NCI-H69 (cell line): ENCODE results near the gene BANF2.
"Not testable (repeated sequence)": the region's sequence is repeated elsewhere in the genome, so short reads cannot be mapped to it uniquely, and the experiment has no call there.

Experiments
- DNase-seq: peaks from one replicate; lab custom pipeline; 2025; lab: John Stamatoyannopoulos, UW

BANF2 gene

DNA sequence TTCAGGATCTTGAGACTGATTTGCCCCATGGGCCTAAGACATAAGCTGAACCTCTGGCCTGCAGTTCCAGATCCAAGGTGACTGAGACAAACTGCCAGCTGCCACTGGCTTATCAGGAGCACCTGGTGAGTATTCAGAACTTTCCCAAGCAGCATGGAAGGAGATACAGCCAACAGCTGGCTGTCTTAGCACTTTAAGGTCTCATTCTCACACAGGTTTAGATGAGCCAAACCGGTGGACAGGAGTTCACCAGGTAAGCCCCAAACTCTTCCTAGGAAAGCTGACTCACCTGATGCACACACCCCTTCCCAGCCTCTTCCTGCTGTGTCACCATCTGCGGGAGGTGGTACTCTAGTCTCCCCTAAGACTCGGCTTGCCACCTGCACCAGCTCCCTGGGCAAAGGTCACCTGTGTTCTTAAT is at the start of gene BANF2:
TSS of gene BANF2 (plus strand) at position 36 of the 421 bp plus-strand sequence. CDS start 25,060 bp downstream, outside the sequence.
- DNase-seq: peak; percentile 50

DNA sequence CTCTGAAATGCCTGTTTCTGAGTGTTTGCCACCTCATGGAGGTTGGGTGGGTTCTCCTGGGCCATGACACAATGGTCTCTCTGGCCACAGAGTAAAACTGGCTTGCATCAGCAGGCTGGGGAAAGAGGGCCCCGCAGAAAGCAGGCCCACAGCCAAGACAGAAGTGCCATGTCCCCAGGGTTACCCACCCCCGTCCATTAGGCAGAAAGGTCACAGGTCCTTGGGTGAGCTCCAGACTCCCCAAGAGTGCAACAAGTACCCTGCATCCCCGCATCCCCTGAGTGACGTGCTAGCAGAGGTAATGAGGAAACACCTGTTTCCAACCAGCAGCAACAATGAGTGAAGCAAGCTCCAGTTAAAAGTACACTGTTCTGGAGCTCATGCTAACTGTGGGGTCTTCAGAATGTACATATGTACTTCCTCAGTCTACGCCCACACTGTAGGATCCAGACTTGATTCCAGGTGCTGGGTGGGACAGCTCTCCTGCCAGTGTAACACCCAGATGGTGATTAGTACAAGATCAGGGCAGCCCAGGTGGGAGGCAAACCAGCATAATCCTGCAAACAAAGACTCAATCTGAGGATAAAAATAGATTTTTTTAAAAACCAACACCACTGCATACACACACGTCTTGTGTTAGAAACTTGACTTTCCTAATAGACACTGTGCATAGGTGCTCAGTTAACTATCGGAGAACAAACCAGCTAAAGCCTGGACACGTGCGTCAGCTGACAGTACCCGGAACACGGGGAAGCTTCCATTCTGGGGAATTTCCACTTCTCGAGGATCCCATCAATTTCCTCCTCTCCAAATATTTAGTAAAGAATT is 49.3 kb upstream of the BANF2 start:
- DNase-seq: no peak

DNA sequence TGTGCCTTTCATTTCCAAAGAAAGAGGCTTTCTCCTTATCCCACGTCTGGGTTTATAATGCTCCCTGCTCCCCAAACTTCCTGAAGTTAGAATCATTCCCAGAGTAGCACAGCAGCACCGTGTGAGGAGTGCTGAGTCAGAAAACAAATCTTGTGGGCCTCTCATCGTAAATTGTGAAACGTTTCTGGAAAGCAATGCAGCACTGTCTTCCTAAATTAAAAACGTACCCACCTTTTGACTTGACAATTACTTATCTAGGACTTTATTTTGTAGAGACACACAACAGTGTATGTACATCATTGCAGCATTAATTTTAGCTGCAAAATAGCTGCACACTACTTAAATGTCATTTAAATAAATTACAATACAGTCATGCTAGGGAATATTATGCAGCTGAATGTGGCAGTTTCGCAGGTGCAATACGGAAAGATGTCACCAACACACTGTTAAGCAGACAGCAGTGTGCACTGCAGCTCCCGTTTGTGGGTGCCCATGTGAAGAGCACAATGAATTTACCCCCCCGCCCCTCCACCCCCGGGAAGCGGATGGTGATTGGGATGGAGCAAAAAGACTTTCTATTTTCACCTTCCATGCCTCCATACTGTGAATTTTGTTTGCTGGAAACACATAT is 48.5 kb upstream of the BANF2 start:
- DNase-seq: no peak

DNA sequence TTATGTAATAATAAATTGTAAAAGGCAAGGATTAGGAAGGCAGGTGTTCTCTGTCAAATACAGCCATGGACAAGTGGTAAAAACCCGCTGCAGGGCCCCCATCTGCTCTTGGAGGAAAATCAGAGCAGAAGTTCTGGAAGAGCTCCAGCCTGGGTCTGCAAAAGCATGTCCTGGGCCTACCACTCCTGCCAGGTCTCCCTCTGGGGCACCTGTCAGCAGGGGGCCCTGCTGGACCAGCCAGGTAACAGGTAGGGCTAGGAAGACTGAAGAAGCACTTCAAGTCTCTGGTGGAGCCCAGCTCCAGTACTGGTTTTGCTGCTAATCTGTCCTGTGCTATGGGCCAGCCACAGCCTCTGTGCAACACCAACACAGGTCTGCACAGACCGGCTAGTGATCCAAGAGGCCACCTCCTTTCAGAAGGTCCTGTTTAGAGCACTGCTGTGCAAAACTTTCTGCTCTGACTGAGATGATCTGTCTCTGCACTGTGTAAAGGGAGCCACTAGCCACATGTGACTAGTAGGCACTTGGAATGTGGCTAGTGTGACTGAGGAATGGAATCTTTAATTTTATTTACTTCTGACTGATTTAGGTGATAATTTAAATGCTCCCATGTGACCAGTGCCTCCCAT is 47.9 kb upstream of the BANF2 start:
- DNase-seq: no peak

DNA sequence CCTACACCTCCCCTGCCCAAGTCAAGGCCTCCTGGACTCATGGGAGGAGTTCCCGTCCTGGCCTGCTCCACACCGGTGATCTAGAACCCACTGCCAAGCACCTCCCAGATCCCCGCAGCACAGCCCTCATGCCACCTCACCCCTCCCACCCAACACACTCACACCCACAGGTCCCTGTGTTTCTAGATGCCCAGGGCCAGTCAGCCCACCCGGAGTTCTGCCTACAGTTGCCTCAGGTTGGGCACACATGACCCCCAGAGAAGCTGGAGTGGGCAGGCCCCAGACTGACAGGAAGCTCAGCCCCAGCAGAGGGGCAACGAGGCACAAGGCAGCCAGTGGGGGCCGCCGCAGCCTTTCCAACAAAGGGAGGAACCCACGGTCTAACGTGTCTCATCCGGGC is 47.4 kb upstream of the BANF2 start:
- no peak for DNase-seq

DNA sequence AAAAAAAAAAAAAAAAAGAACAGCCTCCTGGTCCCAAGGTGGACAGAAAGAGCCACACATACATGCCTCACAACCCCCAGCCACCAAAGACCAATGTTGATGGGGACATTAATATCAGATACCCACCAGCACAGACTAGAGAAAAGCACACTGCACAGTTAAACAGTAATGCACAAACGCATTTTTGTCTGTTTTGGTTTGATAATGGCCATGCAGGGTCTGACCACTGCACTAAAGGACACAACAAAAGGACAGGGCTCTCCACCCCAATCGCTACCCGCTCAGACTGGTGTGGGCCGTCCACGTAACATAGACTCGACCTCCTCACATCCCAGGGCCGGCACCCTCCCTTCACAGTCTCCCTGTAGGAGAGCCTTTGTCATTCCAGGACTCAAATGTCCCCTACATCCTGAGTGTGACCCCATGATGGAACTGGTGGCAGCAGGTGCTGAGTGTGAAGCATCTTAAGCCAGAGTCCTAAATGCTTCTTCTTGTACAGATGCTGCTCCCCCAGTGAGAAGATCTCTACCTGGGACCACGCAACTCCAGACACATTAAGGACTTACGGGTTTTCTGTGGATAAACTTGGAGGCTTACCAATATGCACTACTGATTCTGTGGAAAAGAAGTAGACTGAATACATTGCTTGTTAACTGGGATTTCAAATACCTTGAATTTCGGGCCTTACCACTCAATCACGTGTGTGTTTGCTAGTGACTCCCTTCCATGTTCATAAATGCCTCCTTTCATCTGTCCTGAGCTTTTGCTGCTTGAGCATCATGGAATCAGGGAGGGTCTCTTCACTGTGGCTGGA is 45.7 kb upstream of the BANF2 start:
- no peak for DNase-seq

DNA sequence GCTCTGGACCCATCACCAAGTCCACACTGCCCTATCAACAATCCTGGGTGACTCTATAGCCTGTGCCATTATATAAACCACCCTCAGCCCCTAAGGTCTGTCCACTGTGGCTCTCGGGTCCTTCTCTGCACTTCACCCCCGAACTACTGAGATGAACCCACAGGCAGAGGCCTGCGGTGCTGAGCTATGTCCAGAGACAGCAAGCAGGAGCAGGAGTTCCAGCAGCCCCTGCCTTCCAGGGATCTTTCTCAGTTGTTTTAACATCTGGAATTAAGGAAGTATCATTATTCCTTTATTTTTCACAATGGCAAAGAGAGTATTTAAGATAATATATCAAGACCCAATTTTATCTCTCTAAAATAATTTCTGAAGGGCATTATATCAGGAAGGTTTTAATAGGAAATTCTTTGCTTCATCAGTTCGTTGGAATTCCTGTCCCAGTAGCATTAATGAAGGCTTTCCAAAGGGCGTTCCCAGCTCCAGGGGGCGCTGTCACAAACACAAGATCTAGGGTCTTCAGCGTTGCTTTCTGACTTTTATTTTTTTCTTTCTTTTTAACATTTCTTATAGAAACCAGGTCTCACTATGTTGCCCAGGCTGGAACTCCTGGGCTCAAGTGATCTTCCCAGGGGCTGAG is 45.0 kb upstream of the BANF2 start:
- DNase-seq: peak; percentile 22

DNA sequence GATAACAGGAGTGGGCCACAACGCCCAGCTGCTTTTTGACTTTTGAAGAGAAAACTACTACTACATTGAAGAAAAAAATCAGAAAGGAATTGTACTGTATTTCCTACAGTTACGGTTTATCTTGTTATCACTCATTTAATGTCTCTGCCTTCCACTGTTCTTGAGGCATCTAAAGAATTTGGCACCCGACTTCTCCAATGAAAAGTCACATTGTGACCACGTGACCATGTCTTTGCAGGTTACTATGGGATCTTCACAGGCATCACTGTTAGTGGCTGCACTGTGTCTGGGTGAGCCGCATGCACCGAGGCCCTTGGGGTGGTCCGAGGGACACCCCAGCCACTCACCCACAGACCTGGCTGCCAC is 44.5 kb upstream of the BANF2 start:
- no peak for DNase-seq

DNA sequence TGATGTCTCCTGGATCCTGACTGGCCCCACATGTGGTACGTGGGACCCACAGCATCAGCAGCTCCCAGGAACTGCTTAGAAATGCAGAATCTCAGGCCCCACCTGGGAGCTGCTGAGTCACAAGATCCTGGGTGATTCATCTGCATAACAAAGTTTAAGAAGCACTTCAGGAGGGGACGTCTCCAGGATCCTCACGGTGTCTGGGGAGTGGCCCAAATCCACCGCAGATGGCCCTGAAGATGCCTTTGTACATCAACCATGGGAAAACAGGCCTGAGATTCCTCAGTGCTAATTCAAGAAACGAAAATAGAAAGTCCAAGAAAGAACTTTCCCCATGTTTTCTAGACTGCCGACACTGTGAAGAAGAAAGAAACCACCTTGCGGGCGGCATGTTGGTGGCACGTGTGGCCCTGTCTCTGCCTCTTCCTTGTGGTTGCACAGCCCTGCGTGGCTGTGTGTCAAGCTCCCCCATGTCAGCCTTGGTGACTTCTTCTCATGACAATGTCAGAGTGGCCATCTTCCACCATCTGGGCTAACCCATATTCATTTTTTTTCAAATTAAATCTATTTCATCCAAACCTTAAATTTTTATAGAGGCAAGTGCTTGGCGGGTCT is 43.8 kb upstream of the BANF2 start:
- DNase-seq: no peak

DNA sequence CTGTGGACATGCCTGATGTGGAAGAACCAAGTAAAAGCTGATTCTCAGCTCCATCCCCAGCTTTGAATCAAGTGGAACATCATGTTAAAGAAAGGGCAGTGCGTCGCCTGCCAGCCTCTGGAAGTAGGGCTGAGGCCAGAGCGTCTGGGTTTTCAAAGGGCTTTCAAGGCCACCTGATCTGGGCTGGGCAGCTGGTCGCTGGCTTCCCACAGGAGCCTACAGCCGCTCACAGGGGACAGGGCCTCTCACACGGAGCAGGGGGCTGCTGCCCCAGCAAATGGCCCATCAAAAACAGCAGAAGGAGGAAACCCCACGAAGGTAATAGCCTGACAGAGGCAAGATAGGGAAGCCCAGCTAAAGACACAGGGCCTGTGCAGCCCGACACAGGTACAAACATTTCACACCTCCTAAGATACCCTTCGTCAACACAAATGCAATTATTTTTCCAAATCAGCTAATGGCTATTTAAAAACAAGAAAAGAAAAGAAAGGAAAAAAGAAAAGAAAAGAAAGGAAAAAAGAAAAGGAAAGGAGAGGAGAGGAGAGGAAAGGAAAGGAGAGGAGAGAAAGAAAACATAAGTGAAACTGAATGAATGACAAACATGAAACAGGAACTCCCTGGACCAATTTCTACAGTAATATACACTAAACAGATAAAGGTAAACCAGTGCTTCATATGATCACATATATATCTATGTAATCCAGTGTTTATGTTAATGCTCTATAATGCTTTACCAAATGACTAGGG is 42.5 kb upstream of the BANF2 start:
- DNase-seq: no peak

DNA sequence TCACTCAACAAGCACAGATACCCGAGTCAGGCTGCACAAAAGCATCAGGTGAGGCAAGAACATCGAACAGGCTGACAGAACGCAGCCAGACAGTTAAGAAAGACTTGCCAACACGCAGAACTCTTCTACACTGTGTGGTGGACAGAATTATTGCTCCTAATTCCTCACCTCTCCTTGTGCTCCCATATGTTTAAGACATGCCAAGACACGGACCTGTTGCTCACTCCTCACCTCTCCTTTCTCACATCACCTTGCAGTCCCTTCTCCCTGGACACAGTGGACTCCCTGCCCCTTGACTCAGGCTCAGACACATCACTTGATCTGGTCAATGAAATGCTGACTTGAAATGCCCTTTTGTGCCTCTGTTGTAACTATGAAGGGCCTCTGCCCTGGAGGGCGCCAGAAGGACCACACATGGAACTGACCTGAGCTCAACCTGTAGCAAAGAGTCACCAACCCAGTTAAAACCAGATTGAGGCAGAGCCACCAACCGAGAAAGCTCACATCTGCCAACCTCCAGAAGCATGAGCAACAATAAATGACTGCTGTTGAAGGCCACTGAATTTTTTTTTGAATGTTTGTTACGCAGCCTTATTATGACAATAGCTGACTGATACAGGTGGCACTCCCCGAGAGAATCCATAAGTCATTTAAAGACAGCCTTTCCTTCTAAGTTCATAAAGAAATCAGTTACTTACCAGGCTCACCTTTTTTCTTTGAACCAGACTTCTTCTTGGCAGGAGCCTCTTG is 41.7 kb upstream of the BANF2 start:
- no peak for DNase-seq

DNA sequence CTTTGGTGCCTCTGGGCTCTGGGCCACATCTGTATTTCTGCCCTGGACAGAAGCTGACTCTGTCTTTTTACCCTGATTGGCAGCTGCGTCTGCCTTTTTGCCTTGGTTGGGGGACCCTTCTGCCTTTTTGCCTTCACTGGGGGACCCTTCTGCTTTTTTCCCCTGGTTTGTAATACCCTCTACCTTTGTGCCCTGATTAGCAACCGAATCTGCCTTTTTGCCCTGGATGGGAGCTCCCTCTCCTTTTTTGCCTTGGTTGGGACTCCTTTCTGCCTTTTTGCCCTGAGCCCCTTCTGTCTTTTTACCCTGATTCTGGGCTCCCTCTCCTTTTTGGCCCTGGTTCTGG is 41.1 kb upstream of the BANF2 start:
- DNase-seq: no peak

DNA sequence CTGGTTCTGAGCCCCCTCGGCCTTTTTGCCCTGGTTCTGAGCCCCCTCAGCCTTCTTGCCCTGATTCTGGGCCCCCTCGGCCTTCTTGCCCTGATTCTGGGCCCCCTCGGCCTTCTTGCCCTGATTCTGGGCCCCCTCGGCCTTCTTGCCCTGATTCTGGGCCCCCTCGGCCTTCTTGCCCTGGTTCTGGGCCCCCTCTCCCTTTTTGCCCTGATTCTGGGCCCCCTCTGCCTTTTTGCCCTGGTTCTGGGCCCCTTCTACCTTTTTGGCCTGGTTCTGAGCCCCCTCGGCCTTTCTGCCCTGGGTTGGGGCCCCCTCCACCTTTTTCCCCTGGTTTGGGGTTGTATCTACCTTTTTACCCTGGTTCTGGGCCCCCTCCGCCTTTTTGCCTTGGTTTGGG is 40.4 kb upstream of the BANF2 start:
- not testable (repeated sequence) for DNase-seq

DNA sequence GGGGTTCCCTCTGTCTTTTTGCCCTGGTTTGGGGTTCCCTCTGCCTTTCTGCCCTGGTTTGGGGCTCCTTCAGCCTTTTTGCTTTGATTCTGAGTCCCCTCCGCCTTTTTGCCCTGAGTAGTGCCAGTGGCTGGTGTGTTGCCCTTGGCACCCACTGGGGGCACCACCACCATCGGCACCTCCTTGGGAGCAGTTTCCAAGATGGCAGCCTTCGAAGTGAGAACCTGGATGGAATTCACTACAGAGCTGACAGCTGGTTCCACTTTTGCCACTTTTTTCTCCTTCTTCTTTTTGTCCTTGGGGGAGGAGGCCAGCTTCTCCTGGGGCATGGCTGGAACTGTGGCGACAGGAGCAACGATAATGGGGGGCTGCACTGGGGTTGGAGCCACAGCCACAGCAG is 40.0 kb upstream of the BANF2 start:
- no peak for DNase-seq

DNA sequence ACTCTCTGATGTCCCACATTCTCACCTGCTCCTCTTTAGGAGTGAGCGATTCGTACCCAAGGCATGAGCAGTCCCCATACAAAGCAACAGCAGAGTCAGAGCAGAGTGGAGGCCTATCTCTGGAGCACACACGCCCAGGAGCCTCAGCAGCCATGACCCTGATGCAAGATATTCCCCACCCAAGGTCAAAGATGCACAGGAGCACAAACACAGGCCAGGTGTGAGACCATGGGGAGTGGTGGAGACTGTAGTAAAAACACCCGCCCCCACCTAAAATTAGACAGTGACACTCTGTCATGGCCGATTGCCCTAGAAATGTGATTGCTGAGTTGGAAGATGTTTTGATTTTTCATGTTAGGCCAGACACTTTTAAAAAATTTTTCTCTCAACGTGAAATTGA is 39.1 kb upstream of the BANF2 start:
- no peak for DNase-seq

DNA sequence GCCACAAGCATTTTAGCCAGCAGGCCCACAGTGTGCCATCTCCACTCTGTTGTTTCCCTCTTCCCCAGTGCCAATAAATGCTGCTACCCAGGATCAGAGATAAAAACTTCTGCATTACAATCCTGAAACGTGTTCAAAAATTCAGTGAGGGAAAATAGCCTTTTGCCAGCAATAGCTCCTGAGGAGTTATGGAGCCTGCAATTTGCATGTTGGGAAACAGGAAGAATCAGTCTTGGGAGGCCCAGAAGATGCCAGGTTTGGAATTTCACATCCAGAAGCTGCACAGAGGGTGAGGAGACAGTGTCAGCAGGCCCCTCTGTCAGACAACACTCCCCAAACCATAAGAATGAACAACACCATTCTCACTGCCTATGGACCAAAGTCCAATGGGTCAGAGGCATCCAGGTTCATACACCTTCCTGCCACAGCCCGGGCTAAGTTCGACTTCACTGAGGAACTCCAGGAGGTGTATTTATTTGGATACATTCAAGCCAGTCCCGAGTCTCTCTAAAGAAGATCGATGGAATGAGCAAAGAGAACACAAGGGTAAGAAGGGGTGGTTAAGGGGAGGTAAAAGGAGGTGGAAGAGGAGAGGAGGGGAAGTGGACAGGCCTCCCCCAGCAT is 38.5 kb upstream of the BANF2 start:
- no peak for DNase-seq

DNA sequence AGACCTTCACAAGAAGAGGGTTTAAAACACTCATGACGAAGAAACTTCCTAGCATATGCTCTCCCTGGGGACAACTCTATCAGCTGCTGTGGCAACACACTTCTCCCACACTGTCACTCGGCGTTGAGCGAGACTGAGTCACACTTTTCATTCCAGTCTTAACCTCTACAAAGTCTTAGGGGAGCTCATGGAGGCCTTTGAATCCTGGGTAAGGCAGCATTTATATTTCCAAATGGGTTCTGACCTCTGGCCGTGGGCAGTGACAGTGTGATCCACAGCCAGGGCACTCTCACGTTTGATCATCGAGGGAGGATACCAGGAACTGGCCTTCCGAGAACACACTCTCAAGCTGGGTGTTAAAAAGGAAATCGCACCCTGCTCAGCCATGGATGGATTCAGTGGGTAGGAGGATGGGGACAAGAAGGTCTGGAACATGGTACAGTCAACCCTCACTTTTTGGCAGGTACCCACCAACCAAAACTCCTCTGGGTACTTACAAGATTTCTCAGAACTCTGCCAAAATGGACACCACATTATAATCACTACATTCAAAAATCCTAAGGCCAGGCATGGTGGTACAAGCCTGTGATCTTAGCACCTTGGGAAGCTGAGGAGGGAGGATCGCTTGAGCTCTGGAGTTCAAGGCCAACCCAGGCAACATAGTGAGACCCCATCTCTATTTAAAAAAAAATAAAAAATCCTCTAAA is 37.3 kb upstream of the BANF2 start:
- DNase-seq: no peak

DNA sequence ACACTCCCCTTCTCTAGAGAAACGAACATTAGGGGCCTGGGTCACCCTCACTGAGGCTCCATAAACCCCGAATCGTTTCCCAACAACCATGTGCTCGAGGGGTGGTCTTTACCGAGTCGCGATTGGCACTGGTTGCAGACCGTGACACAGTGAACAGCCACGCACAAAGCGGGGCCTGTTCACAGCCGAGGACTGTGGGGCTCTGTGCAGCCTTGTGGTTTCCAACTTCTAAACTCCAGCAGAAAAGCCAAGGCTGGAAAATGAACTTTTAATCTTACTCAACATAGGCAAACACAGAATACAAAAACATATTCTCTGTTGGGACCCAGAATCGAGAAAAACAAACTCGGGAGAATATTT is 36.7 kb upstream of the BANF2 start:
- DNase-seq: no peak

DNA sequence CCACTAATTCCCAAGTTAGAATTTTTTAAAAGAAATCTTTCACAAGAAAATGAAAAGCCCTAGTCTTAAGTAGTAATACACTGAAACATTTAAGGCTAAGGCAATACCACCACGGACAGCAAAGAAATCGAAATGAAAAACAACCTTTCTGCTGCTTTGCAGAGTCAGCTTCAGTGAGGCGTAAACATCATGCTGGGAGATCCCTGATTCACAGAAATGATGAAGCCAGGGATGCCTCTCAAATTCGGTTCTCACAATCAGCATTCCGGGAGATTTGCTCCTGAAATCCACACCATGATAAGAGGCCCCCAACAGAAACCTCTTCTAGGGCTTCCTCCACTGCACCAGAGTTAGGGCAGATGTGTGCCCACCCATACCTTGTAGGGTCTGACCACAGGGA is 36.3 kb upstream of the BANF2 start:
- DNase-seq: no peak
